ENCODE measurements around the gene FUT9. TPM values are rescaled to one million over a fixed set of nuclear protein-coding genes. Genes with fewer than 3 reads are reported as not detected.

Gene FUT9
- total and polyA plus RNA-seq, 10 of the 15 experiments (the other 5 are each of a cell fraction or from before 2014, with no cell fraction given), result not detected

DNA sequence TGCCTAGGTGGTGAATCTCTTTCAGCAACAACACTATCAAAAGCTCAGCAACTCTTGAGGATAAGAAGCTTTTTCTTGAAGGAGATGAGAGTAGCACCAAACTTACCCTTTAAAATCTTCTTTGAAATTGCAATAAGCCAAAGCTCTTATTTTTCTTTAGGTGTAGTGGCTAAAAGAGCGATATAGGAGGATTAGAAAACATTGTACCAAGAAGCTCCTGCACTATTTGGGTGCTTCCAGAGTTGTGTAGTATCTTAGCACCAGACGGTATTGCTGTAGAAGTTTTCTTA is 1.2 kb downstream of the FUT9 start (continued):
- TF ChIP-seq, protein P1, sequence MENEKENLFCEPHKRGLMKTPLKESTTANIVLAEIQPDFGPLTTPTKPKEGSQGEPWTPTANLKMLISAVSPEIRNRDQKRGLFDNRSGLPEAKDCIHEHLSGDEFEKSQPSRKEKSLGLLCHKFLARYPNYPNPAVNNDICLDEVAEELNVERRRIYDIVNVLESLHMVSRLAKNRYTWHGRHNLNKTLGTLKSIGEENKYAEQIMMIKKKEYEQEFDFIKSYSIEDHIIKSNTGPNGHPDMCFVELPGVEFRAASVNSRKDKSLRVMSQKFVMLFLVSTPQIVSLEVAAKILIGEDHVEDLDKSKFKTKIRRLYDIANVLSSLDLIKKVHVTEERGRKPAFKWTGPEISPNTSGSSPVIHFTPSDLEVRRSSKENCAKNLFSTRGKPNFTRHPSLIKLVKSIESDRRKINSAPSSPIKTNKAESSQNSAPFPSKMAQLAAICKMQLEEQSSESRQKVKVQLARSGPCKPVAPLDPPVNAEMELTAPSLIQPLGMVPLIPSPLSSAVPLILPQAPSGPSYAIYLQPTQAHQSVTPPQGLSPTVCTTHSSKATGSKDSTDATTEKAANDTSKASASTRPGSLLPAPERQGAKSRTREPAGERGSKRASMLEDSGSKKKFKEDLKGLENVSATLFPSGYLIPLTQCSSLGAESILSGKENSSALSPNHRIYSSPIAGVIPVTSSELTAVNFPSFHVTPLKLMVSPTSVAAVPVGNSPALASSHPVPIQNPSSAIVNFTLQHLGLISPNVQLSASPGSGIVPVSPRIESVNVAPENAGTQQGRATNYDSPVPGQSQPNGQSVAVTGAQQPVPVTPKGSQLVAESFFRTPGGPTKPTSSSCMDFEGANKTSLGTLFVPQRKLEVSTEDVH (IDR thresholded peaks at IDR 0.05; ENCODE audit: low read depth, partially characterized antibody), result no peak
- TF ChIP-seq SP1 (IDR thresholded peaks at IDR 0.05; ENCODE audit: low read depth, low read length), result no peak
- TF ChIP-seq NFXL1 (IDR thresholded peaks at IDR 0.05; ENCODE audit: borderline replicate concordance), result no peak
- TF ChIP-seq STAT1 (conservative IDR thresholded peaks at IDR 0.05), result no peak
- TF ChIP-seq EZH2 (IDR thresholded peaks at IDR 0.05; ENCODE audit: borderline replicate concordance, control insufficient read depth, low read depth, low read length), result no peak
- TF ChIP-seq ETV6 (conservative IDR thresholded peaks at IDR 0.05 in 1 of 2, IDR thresholded peaks at IDR 0.05 in 1 of 2; ENCODE audit: borderline replicate concordance in 1 of 2, low read depth in 1 of 2), result no peak
- no peak for TF ChIP-seq ZNF217 (IDR thresholded peaks at IDR 0.05)

DNA sequence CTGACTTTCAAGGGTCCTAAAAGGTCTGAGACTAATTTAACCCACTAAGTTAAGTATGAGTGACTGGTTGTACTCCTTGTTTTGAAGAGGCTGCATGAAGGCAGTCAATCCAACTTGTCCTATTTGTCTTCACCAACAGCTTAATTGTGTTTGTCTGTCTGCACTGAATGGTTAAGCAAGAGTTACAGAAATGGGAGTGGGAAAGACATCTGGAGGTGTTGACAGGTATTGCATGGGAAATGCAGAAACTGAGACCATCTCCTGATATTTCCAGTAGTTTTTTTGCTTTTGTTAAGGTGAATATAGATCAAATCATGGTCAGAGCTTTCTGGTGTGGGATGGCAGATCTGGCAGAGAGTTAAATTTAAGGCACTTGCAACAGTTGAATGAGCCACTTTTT is 6.5 kb downstream of the FUT9 start:
- H2AFZ ChIP-seq (ENCODE audit: control insufficient read depth, low read depth, low read length), result no peak overlapping the region
- ChIA-PET POLR2A (no interaction called here), SMC1A (ENCODE audit: uncharacterized antibody, unreplicated experiment) (interaction anchor here (2.2 kb wide), 1 partner anchor 9 kb away, joined by 6 read pairs; no protein-coding TSS in a partner anchor), CTCF (interaction anchor here (1.1 kb wide), 1 partner anchor 446 kb away, joined by 3 read pairs; no protein-coding TSS in a partner anchor), RAD21 (ENCODE audit: unreplicated experiment) (no interaction called here)
- ATAC-seq (no peak), DNase-seq (ENCODE audit: low read depth, low spot score) (no peak), FAIRE-seq (no peak)
- intact Hi-C loops (cut with micrococcal nuclease; ENCODE audit: unreplicated experiment), result no loop called here
- no peaks in the 10 kb centered on the region for H3K36me3 ChIP-seq (ENCODE audit: control insufficient read depth in 2 of 2, insufficient read depth in 2 of 2, low read length in 1 of 2)
- H3K9ac ChIP-seq (ENCODE audit: control insufficient read depth, insufficient read depth, low read length), result no peak overlapping the region
- H3K79me2 ChIP-seq (ENCODE audit: control insufficient read depth, insufficient read depth, low read length), result no peaks in the 10 kb centered on the region
- H3K4me1 ChIP-seq (ENCODE audit: control insufficient read depth, insufficient read depth, low read length), result no peaks in the 10 kb centered on the region
- H3K27ac ChIP-seq (ENCODE audit: control insufficient read depth, insufficient read depth), result no peak overlapping the region
- no peaks in the 10 kb centered on the region for H3K27me3 ChIP-seq (replicated peaks in 1 of 2; ENCODE audit: control insufficient read depth in 2 of 2, insufficient read depth in 2 of 2, low read length in 1 of 2)
- BruUV-seq (replicated peaks), result no TSS peak
- no peaks in the 10 kb centered on the region for H4K20me1 ChIP-seq (ENCODE audit: control insufficient read depth, insufficient read depth)
- no peaks in the 10 kb centered on the region for H3K9me3 ChIP-seq (replicated peaks; ENCODE audit: control insufficient read depth, insufficient read depth, low read length)
- no peak overlapping the region for H3K4me3 ChIP-seq
- H3K4me2 ChIP-seq (ENCODE audit: control insufficient read depth, insufficient read depth), result no peak overlapping the region
- in situ Hi-C loops (cut with MboI), result no loop called here
- TF ChIP-seq MTA3 (IDR thresholded peaks at IDR 0.05; ENCODE audit: borderline replicate concordance, low read length) (no peak), SUZ12 (IDR thresholded peaks at IDR 0.05; ENCODE audit: unreplicated experiment) (no peak), TARDBP (IDR thresholded peaks at IDR 0.05; ENCODE audit: borderline replicate concordance) (no peak), POLR2A (IDR thresholded peaks at IDR 0.05; ENCODE audit: low read depth, low read length) (no peak)
- TF ChIP-seq, protein P2, sequence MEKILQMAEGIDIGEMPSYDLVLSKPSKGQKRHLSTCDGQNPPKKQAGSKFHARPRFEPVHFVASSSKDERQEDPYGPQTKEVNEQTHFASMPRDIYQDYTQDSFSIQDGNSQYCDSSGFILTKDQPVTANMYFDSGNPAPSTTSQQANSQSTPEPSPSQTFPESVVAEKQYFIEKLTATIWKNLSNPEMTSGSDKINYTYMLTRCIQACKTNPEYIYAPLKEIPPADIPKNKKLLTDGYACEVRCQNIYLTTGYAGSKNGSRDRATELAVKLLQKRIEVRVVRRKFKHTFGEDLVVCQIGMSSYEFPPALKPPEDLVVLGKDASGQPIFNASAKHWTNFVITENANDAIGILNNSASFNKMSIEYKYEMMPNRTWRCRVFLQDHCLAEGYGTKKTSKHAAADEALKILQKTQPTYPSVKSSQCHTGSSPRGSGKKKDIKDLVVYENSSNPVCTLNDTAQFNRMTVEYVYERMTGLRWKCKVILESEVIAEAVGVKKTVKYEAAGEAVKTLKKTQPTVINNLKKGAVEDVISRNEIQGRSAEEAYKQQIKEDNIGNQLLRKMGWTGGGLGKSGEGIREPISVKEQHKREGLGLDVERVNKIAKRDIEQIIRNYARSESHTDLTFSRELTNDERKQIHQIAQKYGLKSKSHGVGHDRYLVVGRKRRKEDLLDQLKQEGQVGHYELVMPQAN (conservative IDR thresholded peaks at IDR 0.05), result no peak
- TF ChIP-seq, protein P3, sequence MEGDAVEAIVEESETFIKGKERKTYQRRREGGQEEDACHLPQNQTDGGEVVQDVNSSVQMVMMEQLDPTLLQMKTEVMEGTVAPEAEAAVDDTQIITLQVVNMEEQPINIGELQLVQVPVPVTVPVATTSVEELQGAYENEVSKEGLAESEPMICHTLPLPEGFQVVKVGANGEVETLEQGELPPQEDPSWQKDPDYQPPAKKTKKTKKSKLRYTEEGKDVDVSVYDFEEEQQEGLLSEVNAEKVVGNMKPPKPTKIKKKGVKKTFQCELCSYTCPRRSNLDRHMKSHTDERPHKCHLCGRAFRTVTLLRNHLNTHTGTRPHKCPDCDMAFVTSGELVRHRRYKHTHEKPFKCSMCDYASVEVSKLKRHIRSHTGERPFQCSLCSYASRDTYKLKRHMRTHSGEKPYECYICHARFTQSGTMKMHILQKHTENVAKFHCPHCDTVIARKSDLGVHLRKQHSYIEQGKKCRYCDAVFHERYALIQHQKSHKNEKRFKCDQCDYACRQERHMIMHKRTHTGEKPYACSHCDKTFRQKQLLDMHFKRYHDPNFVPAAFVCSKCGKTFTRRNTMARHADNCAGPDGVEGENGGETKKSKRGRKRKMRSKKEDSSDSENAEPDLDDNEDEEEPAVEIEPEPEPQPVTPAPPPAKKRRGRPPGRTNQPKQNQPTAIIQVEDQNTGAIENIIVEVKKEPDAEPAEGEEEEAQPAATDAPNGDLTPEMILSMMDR (IDR thresholded peaks at IDR 0.05 in 2 of 3, conservative IDR thresholded peaks at IDR 0.05 in 1 of 3; ENCODE audit: control insufficient read depth in 2 of 3, extremely low read depth in 1 of 3, insufficient read depth in 1 of 3, low read depth in 3 of 3, low read length in 3 of 3), result no peak
- TF ChIP-seq, protein P4, sequence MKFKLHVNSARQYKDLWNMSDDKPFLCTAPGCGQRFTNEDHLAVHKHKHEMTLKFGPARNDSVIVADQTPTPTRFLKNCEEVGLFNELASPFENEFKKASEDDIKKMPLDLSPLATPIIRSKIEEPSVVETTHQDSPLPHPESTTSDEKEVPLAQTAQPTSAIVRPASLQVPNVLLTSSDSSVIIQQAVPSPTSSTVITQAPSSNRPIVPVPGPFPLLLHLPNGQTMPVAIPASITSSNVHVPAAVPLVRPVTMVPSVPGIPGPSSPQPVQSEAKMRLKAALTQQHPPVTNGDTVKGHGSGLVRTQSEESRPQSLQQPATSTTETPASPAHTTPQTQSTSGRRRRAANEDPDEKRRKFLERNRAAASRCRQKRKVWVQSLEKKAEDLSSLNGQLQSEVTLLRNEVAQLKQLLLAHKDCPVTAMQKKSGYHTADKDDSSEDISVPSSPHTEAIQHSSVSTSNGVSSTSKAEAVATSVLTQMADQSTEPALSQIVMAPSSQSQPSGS (IDR thresholded peaks at IDR 0.05; ENCODE audit: low read length), result no peak

Measured in GM12878 (cell line).